ENCODE measurements around the gene KIFAP3.

Gene KIFAP3

DNA sequence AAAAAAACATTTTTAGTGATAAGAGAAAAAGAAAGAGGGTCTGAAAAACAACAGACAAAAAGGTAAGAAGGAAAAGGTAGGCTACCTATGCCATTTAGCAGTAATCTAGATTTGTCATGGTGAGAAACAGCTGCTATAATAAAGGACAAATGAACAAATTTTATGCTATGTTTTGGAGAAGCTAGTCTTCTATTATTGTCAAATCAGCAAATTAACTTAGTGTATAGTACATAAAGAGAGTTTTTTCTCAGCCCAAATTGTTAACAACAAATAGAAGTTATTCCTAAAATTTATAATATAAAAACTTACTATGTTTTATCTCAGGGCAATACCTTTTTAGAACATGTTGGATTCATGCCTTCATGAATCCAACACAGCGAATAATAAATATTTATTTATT, 88.7 kb downstream of the KIFAP3 start:
- no peak for DNase-seq (ENCODE audit: low spot score)

DNA sequence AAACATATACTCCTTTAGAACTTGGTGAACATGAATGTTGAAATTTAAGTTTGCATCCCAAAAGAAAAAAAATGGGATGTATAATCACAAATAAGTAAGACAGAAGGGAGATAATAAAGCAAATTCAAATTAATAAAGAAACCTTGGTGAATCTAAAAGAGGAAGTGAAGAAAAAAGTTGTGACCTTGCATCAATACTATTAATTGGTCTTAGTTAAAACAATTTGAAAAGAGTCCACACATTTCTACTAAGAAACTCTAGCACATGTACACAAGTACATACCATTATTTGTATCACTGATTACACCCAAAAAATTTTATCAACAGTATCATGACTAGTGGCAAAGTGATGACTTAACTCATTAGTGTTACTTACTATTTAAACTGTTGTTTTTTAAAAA, 100.4 kb downstream of the KIFAP3 start:
- no peak for DNase-seq (ENCODE audit: low spot score)

DNA sequence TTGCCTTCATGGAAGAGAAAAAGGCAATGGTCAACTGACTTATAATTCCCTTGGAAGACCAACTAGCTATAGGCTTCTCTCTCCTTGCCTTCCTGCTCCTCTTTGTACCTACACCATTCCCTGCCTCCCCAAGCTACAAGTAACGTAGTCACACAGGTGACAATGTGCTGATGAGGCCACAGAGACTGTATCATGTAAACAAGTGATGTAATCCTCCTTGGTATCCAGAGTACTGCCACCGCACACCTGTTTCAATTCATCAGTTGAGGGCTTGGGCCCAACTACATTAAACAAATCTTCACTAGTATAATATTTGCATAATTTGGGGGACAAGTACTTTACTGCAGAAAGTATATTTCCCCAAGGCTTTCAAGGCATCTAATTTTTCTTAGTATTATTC, 104.4 kb downstream of the KIFAP3 start:
- no peak for DNase-seq (ENCODE audit: low spot score)

DNA sequence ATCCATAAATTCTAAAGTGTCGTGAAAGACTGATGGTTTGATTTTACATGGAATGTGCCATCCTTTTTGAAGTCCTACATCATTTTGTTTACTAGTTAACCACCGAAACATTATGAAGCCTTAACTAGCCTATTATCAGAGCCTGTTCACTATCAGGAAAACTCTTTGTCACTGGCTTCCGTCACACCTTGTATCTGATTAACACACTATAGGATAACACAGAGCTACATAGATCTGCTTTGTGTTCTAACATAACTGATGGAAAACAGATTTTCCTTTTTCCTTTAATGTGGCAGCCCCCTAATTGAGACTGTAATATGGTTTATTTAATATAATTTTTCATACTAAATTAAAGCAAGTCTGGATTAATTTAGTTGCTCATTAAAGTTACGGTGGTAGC, 106.3 kb downstream of the KIFAP3 start:
- DNase-seq (ENCODE audit: low spot score): no peak

DNA sequence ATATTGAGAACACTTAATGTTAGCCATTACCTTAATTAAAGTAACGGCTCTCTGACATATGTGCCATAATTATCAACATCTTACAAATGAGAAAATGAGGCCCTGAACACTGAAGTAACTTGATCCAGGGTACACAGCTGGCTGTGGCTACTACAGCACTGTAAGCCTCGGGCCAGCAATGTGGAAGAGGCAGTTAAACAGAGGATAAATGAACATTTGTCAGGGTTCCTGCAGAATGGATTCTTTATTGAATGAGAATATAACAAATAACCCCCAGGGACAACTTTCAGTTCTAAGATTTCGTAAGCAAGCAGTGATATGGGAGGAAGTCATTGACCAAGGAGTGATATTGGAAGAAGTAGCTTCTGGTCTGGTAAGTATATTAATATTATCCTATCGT, 110.3 kb downstream of the KIFAP3 start:
- DNase-seq (ENCODE audit: low spot score): no peak

DNA sequence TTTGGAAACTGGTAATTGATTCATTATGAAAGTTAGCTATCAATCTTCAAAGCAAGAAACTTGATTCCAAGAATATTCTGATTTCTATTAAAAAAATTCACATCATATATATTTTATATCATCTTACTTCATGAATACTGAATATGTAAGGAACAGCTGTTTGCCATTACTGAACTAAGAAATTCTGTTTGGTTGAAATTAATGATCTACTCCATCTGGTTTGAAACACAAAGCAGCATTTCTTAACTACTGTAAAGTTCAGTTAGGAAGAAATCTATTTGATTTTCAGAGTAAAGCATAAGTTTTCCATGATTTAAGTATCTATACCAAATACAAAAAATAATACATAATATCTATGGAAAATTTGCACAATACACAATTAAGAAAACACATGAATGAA, 114.8 kb downstream of the KIFAP3 start:
- DNase-seq (ENCODE audit: low spot score): no peak

DNA sequence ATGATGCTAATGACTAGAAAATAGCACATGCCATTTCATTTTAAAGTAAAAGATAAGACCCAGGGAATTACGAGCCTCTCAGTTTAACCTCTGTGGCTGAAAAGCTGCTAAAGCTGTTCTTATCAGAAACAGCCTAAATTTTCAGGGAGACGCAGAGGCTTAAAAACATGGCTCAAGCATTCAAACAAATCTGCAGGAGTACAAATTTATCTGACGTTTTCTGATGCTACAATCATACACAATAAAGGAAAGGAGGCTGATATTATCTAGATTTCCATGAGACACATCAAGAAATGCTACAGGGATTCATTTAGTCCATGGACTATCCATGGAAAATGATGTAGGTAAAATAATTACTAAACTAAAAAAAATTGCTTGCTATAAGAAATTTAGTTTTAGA, 115.5 kb downstream of the KIFAP3 start:
- DNase-seq (ENCODE audit: low spot score): no peak

DNA sequence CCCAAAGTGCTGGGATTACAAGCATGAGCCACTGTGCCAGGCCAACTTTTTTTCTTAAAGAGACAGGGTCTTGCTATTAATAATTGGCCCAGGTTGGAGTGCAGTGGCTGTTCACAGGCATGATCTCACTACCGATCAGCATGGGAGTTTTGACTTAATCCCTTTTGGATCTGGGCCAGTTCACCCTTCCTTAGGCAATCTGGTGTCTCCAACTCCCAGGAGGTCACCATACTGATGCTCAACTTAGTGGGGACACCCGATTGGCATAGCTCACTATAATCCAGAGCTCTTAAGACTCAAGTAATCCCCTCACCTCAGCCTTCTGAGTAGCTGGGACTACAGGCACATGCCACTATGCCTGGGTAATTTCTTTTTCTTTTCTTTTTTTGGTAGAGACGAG, 116.6 kb downstream of the KIFAP3 start:
- DNase-seq (ENCODE audit: low spot score): no peak

DNA sequence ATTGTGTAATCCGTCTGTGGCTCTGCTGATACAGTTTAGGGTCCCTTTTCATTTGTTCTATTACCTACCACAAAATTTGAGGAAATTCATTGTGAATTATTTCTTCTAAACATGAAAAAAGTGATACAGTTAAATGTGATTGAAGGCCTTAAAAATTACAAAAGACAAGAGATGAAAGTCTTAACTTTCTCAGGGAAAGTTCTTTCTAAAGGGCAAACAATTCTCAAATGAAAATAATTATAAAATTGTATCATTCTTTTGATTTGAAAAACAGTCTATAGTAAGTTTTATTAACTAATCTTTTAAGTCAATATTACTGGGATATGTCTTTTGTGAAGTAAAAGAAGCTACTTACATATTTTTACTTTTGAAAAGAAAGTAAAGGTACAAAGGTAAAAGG, 123.4 kb downstream of the KIFAP3 start:
- no peak for DNase-seq (ENCODE audit: low spot score)

DNA sequence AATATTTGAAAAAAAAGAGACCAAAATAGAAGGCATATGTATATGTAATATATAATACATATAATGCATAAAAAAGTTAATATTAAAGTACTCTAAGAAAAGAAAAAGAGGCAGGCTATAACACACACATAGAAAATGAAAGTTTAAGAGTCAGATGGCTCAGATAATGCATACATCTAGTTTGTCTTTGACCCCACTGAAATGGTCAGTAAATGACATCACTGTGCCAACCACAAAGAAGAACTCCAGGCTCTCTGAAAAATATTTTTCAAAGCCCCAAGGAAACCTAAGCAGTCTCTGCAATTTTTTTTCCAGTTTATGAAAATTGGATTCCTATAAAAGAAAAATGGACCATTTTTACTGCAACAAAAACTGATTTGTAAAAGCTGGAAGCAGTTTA, 125.4 kb downstream of the KIFAP3 start:
- no peak for DNase-seq (ENCODE audit: low spot score)

DNA sequence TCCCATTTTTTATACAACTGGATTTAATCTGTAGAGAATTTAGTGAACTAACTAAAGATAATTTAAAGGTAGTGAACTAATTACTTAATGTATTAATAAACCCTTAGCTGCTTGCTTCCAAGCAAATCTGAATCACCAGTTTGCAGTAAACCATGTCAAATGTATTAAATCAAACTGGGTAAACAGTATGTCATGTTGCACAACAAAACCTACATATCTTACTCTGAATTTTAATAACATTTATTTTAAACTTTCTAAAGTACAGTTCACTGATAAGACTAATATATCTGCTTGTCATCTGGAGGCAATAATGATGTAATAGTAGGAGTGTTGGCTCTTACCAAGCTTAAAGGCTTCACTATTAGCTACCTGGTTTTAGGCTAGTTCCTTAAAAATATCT, 128.3 kb downstream of the KIFAP3 start:
- DNase-seq (ENCODE audit: low spot score): no peak

DNA sequence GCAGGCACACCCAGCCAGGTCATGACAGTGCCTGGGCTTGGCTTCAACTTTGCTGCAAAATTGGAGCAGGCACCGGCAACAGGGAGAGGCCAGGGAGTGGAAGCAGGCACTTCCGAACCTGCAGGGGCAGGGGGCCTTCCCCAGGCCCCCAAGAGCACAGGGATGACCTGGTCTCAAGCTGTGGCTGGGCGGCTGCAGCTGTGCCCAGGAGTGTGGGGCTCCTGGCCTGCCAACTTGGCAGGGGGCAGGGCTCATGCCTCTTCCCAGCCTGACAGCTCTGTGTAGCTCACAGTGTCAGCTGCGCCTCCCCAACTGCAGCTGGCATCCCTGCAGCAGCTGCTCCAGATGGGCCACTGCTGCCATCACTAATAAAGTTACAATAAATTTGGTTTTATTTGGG, 129.3 kb downstream of the KIFAP3 start:
- DNase-seq (ENCODE audit: low spot score): no peak

DNA sequence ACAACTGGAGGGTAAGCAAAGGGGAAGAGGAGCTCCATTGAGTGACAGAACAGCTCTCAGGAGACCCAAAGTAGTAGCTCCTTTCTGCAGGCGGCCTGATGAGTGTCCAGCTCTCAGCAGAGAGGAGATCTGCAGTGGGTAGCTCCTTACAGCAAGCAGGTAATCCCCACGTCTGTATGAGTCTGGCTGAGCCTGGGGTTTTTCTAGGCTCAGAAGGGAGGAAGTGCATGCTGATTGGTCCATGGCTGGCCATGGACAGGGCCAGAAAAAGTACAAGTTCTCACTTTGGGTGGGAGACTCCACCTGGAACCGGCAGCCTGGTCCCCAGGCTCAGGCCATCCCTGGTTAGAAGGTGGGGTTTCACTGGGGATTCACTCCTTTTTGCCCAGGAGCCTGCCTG, 129.9 kb downstream of the KIFAP3 start:
- DNase-seq (ENCODE audit: low spot score): no peak

DNA sequence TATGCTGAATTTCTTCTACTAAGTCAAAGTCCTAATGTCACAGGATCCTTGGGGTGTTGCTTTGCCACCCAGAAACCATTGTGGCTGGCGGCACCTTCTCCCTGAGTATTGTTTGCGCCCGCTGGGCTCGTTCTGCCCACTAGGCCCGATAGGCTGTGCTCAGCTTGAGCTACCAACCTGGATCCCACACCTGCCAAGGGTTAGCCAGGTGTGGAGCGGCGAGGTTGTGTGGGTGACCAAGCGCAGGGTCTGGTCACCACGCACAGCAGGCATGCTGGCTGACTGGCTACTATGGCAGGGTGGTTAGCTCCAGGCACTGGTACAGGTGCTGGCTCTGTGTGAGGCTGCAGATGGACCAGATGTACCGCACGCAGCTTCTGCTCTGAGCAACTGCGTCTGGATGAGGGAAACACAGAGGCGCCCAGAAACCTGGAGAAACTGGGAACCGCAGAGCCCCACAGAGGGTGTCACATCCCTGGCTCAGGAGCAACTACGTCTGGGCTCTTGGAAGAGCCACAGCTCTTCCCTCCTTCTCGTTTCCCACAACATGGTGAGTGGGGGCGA, 130.4 kb downstream of the KIFAP3 start:
- no peak for DNase-seq (ENCODE audit: low spot score)

DNA sequence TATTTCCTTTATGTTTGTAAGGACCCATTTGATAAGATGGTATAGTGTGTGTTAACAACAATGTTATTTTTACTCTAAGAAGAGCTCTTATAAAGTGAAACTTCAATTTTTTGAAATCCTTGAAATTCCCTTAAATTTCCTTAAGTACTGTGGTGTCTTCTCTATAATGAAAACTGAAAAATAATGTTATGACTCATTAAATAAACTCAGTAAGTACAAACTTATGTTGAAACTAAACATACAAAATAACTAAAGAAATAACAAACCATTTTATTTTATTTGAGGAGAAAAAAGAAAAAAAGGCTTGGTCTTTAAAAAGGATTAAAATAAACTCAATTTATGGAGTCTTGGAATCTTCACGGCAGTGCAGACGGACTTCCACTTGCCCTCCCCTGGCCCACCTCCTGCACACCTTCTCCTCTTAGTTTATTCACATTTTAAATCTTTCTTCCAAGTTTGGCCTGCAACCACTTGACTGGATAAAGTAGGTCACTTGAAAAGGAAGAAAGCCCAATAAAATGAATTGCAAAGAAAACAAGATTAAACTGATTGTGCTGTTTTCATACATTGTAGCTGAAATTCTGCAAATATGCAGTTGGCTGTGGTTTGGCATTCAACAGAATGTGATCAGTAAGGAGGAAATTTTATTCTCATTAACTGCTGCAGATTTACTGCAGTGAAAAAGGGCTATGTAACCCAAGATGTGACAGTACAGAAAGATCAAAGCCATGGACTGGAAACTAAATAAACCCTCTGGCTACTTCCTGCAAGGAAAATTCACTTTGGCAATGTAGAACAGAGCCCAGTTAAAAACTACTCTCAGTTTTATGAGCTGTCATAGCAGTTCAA, 132.3 kb downstream of the KIFAP3 start:
- no peak for DNase-seq (ENCODE audit: low spot score)

DNA sequence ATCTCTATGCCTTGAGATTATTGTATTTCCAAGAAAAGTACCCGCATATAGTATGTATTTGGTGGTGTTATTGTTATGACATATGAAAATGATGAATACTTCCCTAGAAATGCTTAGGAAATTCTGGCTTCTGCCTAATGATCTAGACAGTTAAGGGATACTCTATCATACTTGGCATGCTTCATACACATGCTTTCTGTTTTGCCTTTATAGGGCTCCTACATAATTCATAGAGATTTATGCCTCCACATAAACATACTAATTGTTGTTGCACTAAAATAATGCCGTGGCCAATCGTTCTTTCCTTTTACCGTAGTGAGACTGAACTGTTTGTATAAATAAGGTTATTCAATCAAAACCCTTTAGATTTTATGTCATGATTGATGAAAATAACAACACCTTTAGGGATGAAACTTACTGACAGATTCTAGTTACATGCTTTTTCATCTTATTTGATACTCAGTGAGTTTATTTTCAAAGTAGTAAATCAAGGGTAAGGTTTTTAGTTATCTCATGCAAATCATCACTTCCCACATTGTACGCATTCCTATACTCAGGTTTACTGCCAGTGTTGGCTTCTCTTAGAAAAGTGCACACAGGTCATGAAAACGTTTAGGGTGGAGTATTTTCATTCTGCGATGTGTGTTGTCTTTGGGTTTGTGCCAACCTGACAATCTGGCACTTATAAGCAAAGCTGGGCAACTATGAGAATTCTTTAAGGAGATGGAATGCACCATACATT, 140.3 kb downstream of the KIFAP3 start:
- DNase-seq (ENCODE audit: low spot score): no peak

DNA sequence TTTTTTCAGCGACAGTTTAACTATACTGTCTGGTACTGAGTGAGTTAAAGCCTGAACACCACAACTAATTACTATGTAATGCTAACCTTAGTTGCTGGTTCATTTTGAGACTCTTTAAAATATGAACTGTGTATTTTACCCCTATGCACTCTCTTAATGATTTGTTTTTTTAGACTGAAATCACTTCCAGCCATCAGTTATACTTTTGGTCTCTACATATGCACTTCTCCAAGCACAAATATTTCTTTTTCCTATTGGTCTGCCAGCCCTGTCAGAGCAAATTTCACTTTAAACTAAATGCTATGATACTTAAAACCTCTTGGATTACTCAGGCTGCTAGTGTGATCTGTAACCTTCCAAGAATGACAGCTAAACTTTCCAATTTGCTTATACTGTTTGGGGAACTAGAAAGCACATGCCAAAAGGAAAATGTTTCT, 142.7 kb downstream of the KIFAP3 start:
- DNase-seq (ENCODE audit: low spot score): no peak

DNA sequence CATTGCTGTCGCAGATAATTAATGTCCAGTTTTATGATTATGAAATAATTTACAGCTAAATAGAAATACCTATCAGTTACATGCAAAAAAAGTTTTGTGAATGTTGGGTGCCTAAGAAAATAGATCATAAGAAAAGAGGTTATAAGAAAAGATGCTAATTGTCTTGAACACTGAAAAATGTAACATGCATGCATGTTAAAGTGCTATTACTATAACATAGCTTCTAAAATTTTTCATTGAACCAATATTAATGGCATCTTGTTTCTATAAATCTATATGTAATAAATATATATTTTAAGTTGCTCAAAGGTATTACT, 145.3 kb downstream of the KIFAP3 start:
- no peak for DNase-seq (ENCODE audit: low spot score)

DNA sequence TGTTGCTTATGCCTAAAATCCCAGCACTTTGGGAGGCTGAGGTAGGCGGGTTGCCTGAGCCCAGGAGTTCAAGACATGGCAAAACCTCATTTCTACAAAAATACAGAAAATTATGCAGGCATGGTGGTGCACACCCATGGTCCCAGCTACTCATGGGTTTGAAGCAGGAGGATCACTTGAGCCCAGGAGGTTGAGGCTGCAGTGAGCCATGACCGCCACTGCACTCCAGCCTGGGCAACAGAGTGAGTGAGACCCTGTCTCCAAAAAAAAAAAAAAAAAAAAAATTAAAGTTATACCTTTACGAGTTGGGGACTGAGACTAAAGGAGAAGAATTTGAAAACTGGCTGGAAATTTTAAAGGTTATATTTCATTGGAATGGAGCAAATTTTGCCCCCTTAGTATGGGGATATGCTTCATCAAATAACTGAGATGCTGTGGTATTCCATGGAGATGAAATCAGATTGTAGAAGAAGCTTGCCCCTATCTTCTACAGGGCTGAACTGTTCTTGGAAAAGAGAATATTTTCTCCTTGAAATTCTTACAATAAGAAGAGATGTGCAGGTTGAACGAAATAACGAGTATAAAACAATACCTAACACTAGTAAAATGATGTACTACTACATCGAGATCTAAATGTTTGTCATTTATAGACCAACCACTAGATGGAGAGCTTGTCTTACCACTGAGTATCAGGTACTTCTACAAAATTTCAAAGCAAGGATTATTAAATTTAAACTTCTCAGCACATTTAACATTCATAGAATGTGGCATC, 145.9 kb downstream of the KIFAP3 start:
- DNase-seq (ENCODE audit: low spot score): peak; percentile 65

DNA sequence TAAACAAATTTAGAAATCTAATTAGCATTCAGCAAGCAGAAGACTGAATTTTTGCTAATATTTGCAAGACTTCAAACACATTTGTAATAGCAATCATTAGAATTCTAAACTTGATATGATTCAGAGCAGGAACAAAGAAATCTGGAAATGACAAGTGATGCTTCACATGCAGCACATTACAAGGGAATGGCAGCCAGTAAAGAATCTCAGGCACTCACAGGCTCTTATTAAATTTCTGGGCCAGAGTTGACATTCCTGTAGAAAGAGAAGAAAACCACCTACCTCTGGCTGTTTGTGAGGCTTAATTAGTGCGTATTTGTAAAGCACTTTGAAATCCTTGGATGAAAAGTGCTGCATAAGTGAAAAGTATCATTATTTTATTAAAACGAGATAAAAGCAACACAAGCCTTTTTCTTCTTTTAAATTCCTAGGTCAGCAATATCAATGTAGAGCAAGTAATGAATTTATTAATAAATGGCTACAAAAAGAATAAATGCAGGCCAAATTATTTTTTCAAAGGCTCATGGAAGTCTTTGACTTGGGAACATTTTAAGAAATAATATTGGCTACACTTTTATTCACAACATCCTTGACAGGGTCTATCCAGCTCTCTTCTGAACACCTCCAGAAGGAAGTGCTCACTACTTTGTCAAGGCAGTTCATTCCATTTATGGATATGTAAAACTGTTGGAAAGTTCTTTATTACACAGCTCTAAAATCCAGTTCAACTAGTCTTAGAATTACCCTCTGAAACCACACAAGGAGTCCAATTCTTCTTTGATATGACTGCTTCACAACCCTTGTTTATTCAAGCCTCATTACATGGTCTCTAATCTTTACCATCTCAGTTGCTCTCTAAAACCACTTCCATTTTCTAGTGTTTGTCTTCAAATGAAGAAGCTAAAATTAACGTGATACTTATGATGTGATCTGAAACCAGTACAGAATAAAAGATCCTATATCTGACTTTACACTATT, 148.7 kb downstream of the KIFAP3 start:
- DNase-seq (ENCODE audit: low spot score): no peak

DNA sequence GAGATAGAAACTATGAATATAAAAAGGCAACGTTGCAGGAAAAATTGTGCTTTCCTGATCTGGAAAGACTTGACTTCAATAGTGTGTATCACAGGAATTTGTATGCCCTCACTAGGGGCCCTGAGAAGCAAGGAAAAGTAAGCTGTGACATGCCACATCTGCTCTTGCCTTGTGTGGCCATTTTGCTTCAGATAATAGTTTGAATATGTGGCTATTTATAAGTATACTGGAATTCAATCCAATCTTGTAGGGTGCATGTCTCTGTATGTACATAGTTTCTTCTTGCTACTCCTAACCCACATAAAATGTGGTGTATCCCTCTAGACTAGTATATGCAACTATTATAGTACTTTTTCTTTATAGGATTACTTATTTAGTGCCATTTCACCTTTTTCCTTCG, 149.7 kb downstream of the KIFAP3 start:
- DNase-seq (ENCODE audit: low spot score): no peak

Measured in SW480 (cell line).